K562 (cell line): Measurements from ENCODE around the gene CLDN7. TPM values are rescaled to one million over a fixed set of nuclear protein-coding genes. Genes with fewer than 3 reads are reported as not detected.

Experiments
- ATF7 ChIP-seq: fragments of 450-650 bp; IDR thresholded peaks from 2 replicates; pipeline ENCODE4 v1.7.1; 2014; ENCODE audit warnings: mild to moderate bottlenecking, moderate library complexity
- BRF1 ChIP-seq: IDR thresholded peaks from 3 replicates; pipeline ENCODE4 v1.6.1; 2011; ENCODE audit warnings: borderline replicate concordance, mild to moderate bottlenecking; ENCODE audit not compliant: insufficient read length; ENCODE audit errors: extremely low read depth
- DIDO1 ChIP-seq: fragments of 450-650 bp; IDR thresholded peaks from 2 replicates; pipeline ENCODE4 v1.6.1; 2016; ENCODE audit warnings: low read depth, missing biosample characterization, missing genetic modification characterization
- EP400 ChIP-seq: fragments of 450-650 bp; IDR thresholded peaks from 2 replicates; pipeline ENCODE4 v1.6.1; 2017; ENCODE audit warnings: antibody characterized with exemption, mild to moderate bottlenecking, moderate library complexity
- FOSL1 ChIP-seq: fragments of 200-800 bp; sonication (Bioruptor generic); conservative IDR thresholded peaks from 2 replicates; pipeline ENCODE4 v1.6.1; 2016; ENCODE audit warnings: missing genetic modification characterization, missing compliant biosample characterization
- IRF2 ChIP-seq: sonication (generic); formaldehyde crosslinking; IDR thresholded peaks from 2 replicates; pipeline ENCODE4 v1.8.1; 2022; ENCODE audit warnings: mild to moderate bottlenecking, missing genetic modification reagents
- JUN ChIP-seq, 2 experiments: sonication (generic) in 1 of 2; formaldehyde crosslinking in 1 of 2; IDR thresholded peaks; 2 replicates each; pipeline versions ENCODE4 v1.6.1 to v1.8.0; 2012 to 2022; ENCODE audit warnings: borderline replicate concordance in 2 of 2, mild to moderate bottlenecking in 2 of 2, improper control_type of control experiment in 1 of 2, low read depth in 1 of 2, low read length in 1 of 2, missing genetic modification reagents in 1 of 2
- KAT2B ChIP-seq: IDR thresholded peaks from one replicate; pipeline ENCODE4 v1.6.1; 2012; ENCODE audit warnings: low read depth, mild to moderate bottlenecking, control low read depth, inconsistent platforms, low read length, moderate library complexity
- KDM2B ChIP-seq: fragments of 250-450 bp; sonication (Bioruptor Pico); IDR thresholded peaks from 2 replicates; pipeline ENCODE4 v1.8.0; 2021; ENCODE audit warnings: mild to moderate bottlenecking, moderate library complexity
- NFIC ChIP-seq: fragments of 450-650 bp; IDR thresholded peaks from 2 replicates; pipeline ENCODE4 v1.6.1; 2017; ENCODE audit warnings: mild to moderate bottlenecking, inconsistent platforms
- NR3C1 ChIP-seq: sonication (generic); formaldehyde crosslinking; IDR thresholded peaks from 2 replicates; pipeline ENCODE4 v1.8.1; 2022; ENCODE audit warnings: missing genetic modification reagents
- POLR2G ChIP-seq: fragments of 200-400 bp; formaldehyde crosslinking; IDR thresholded peaks from 2 replicates; pipeline ENCODE4 v1.6.1; 2017; ENCODE audit warnings: low read depth, mild to moderate bottlenecking, antibody characterized with exemption, low read length, moderate library complexity
- PPARD ChIP-seq: fragments of 250-450 bp; sonication (Bioruptor Pico); IDR thresholded peaks from 2 replicates; pipeline ENCODE4 v1.8.0; 2022; ENCODE audit warnings: inconsistent platforms, mild to moderate bottlenecking, moderate library complexity
- SIN3A ChIP-seq, 2 experiments: fragments of 150-350 bp in 1 of 2; IDR thresholded peaks; 2 replicates each; pipeline ENCODE4 v1.6.1; 2011 to 2016; ENCODE audit warnings: borderline replicate concordance in 2 of 2, low read depth in 2 of 2, low read length in 2 of 2, mild to moderate bottlenecking in 2 of 2, moderate library complexity in 2 of 2; ENCODE audit not compliant: control insufficient read depth in 1 of 2
- SIN3B ChIP-seq: fragments of 450-650 bp; IDR thresholded peaks from 2 replicates; pipeline ENCODE4 v1.6.1; 2017; ENCODE audit warnings: low read depth, mild to moderate bottlenecking, moderate library complexity
- SNRNP70 ChIP-seq: fragments of 200-400 bp; formaldehyde crosslinking; optimal IDR thresholded peaks from 2 replicates; pipeline ENCODE3; 2017; ENCODE audit warnings: low read depth, low read length
- U2AF2 ChIP-seq: fragments of 200-400 bp; formaldehyde crosslinking; optimal IDR thresholded peaks from 2 replicates; pipeline ENCODE3; 2017; ENCODE audit warnings: low read depth, mild to moderate bottlenecking, low read length
- ZBED1 ChIP-seq: IDR thresholded peaks from 2 replicates; pipeline ENCODE4 v1.6.1; 2014
- ZFX ChIP-seq: sonication (generic); formaldehyde crosslinking; IDR thresholded peaks from 2 replicates; pipeline ENCODE4 v1.8.0; 2022; ENCODE audit warnings: mild to moderate bottlenecking, missing genetic modification reagents, moderate library complexity
- ZNF174 ChIP-seq: fragments of 250-450 bp; sonication (Bioruptor Pico); IDR thresholded peaks from 2 replicates; pipeline ENCODE4 v1.4.0; 2020; ENCODE audit warnings: mild to moderate bottlenecking
- ZNF354B ChIP-seq: fragments of 250-450 bp; sonication (Bioruptor Pico); IDR thresholded peaks from 2 replicates; pipeline ENCODE4 v1.4.0; 2020
- polyA plus RNA-seq, 8 experiments: library from polyadenylated mRNA; depleted of rRNA in 4 of 8; stranded (reverse) in 5 of 8; unstranded in 3 of 8; fragments of >200 nt; fragmentation: Nextera tagmentation in 2 of 8; fragmentation: Illumina TruSeq in 1 of 8; extraction: Ambion mirVana in 2 of 8; extraction: Trizol in 1 of 8; gene quantifications; 2 replicates each; pipeline versions ENCODE4 v1.2.1 to v1.2.3, GENCODE V29; 2011 to 2014; ENCODE audit warnings: inconsistent platforms in 1 of 8, missing spikeins in 1 of 8
- total RNA-seq, 7 experiments: library from RNA; depleted of rRNA in 6 of 7; stranded (reverse); fragments of >200 nt in 6 of 7; fragmentation: Illumina TruSeq in 2 of 7; extraction: Trizol in 2 of 7; gene quantifications; 2 replicates each; pipeline versions ENCODE4 v1.2.1 to v1.2.3, GENCODE V29; 2011 to 2021; ENCODE audit warnings: low replicate concordance in 1 of 7
- TF ChIP-seq, protein P1 (sequence below), 2 experiments: fragments of 450-650 bp in 1 of 2; sonication (generic) in 1 of 2; formaldehyde crosslinking in 1 of 2; IDR thresholded peaks in 1 of 2; conservative IDR thresholded peaks in 1 of 2; 2 replicates each; pipeline versions ENCODE4 v1.6.1 to v1.8.1; 2016 to 2023; ENCODE audit warnings: mild to moderate bottlenecking in 2 of 2, moderate library complexity in 2 of 2, inconsistent platforms in 1 of 2, missing genetic modification reagents in 1 of 2
- TF ChIP-seq, protein P2 (sequence below): fragments of 250-450 bp; sonication (Bioruptor Pico); IDR thresholded peaks from 2 replicates; pipeline ENCODE4 v1.9.0; 2021; ENCODE audit warnings: mild to moderate bottlenecking
- TF ChIP-seq, protein P3 (sequence below), 2 experiments: IDR thresholded peaks; 2 replicates each; pipeline ENCODE4 v1.6.1; 2011; ENCODE audit warnings: borderline replicate concordance in 1 of 2, control low read depth in 1 of 2, low read depth in 1 of 2, low read length in 1 of 2, mild to moderate bottlenecking in 1 of 2, mixed read lengths in 1 of 2, moderate library complexity in 1 of 2; ENCODE audit not compliant: insufficient read depth in 1 of 2, insufficient read length in 1 of 2, poor library complexity in 1 of 2, severe bottlenecking in 1 of 2; ENCODE audit errors: extremely low read depth in 1 of 2
- TF ChIP-seq, protein P4 (sequence below): fragments of 250-450 bp; sonication (Bioruptor Pico); IDR thresholded peaks from 2 replicates; pipeline ENCODE4 v1.4.0; 2020; ENCODE audit warnings: borderline replicate concordance

CLDN7 gene
- total and polyA plus RNA-seq, 9 of the 15 experiments (the other 6 are each of a cell fraction or from before 2014, with no cell fraction given): 2.2 to 14.5 (median 7.6) TPM

DNA sequence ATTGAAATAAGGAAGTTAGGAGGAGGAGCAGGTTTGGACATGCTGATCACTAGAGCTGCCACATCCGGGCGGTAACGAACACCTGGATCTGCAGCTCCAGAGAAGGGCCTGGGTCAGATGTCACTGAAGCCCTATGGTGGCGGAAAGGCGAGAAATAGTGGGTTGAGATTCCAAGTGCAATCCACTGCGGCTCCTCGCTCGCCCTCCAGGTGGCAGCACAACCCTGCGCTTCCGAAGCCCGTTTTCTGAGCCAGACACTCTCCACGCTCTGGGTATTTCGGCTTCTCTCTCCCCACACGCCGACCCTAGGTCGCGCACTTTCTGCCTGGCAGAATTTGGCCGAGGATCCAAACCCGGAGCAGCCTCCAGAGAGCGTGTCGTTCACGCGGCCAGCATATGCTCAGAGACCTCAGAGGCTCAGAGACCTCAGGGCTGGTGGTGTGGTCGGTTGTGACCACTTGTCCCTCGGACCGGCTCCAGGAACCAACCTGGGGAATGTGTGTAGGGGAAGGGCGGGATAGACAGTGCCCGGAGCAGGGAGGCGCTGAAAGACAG, 18.3 kb upstream of the CLDN7 start (continued):
- TF ChIP-seq ZBED1: no peak
- TF ChIP-seq NR3C1 (CRISPR knock-in tag): 0 out of 2 replicates have a peak, but pooled peaks have one; percentile 55
- no peak for TF ChIP-seq IRF2 (CRISPR knock-in tag)
- no peak for TF ChIP-seq JUN (IDR thresholded peaks at IDR 0.05; ENCODE audit: borderline replicate concordance, low read depth, low read length)
- TF ChIP-seq JUN (CRISPR knock-in tag; IDR thresholded peaks at IDR 0.05; ENCODE audit: borderline replicate concordance): peak; percentile 70
- TF ChIP-seq, protein P1, sequence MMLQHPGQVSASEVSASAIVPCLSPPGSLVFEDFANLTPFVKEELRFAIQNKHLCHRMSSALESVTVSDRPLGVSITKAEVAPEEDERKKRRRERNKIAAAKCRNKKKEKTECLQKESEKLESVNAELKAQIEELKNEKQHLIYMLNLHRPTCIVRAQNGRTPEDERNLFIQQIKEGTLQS (IDR thresholded peaks at IDR 0.05): no peak
- TF ChIP-seq, protein P1 (CRISPR knock-in tag; conservative IDR thresholded peaks at IDR 0.05): 0 out of 2 replicates have a peak, but pooled peaks have one; percentile 27
- no peak for TF ChIP-seq ZFX (CRISPR knock-in tag)
- peak; percentile 42 for TF ChIP-seq ATF7
- peak; percentile 72 for TF ChIP-seq EP400
- TF ChIP-seq SIN3B: no peak
- TF ChIP-seq ZNF174 (CRISPR knock-in tag): no peak
- no peak for TF ChIP-seq KAT2B
- TF ChIP-seq POLR2G: peak; percentile 77
- TF ChIP-seq SIN3A (IDR thresholded peaks at IDR 0.05; ENCODE audit: borderline replicate concordance in 2 of 2, control insufficient read depth in 1 of 2, low read depth in 2 of 2, low read length in 2 of 2): no peak; a peak in 1 of 4 replicates
- TF ChIP-seq DIDO1: no peak
- TF ChIP-seq, protein P2, sequence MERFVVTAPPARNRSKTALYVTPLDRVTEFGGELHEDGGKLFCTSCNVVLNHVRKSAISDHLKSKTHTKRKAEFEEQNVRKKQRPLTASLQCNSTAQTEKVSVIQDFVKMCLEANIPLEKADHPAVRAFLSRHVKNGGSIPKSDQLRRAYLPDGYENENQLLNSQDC: no peak
- TF ChIP-seq PPARD (CRISPR knock-in tag): no peak
- TF ChIP-seq SNRNP70: no peak
- TF ChIP-seq, protein P3, sequence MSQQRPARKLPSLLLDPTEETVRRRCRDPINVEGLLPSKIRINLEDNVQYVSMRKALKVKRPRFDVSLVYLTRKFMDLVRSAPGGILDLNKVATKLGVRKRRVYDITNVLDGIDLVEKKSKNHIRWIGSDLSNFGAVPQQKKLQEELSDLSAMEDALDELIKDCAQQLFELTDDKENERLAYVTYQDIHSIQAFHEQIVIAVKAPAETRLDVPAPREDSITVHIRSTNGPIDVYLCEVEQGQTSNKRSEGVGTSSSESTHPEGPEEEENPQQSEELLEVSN (IDR thresholded peaks at IDR 0.05; ENCODE audit: borderline replicate concordance in 1 of 2, extremely low read depth in 1 of 2, insufficient read depth in 1 of 2, insufficient read length in 1 of 2, low read depth in 1 of 2, low read length in 1 of 2, poor library complexity in 1 of 2, severe bottlenecking in 1 of 2): peak; percentile 44 to 89
- no peak for TF ChIP-seq BRF1
- no peak for TF ChIP-seq KDM2B (CRISPR knock-in tag)
- TF ChIP-seq ZNF354B: no peak
- TF ChIP-seq U2AF2: no peak
- TF ChIP-seq FOSL1 (tag): no peak
- TF ChIP-seq, protein P4, sequence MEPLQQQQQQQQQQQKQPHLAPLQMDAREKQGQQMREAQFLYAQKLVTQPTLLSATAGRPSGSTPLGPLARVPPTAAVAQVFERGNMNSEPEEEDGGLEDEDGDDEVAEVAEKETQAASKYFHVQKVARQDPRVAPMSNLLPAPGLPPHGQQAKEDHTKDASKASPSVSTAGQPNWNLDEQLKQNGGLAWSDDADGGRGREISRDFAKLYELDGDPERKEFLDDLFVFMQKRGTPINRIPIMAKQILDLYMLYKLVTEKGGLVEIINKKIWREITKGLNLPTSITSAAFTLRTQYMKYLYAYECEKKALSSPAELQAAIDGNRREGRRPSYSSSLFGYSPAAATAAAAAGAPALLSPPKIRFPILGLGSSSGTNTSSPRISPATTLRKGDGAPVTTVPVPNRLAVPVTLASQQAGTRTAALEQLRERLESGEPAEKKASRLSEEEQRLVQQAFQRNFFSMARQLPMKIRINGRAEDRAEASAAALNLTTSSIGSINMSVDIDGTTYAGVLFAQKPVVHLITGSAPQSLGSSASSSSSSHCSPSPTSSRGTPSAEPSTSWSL (CRISPR knock-in tag): no peak
- peak; percentile 58 for TF ChIP-seq NFIC
